Measurements from ENCODE around the gene CLDN3. TPM values are rescaled to one million over a fixed set of nuclear protein-coding genes. Genes with fewer than 3 reads are reported as not detected.
"Not testable (repeated sequence)": the region's sequence is repeated elsewhere in the genome, so short reads cannot be mapped to it uniquely, and the experiment has no call there.

Gene CLDN3
- total RNA-seq, 4 donors from 2014 or later = 4.6 to 19.4 (median 12.0) TPM

- Histone ChIP-seq H3K9me3 (no peaks in the 10 kb centered on the region), H3K36me3 (no peaks in the 10 kb centered on the region), H3K27me3 (no peaks in the 10 kb centered on the region), H3K4me1 (no peaks in the 10 kb centered on the region), H3K27ac (no peak overlapping the region), H3K4me3 (no peak overlapping the region)
- no peak for DNase-seq (ENCODE audit: low spot score in 2 of 2)
- WGBS = 86% methylated on average over 4 of the region's 4 CpGs
- TF ChIP-seq EP300 (IDR thresholded peaks at IDR 0.05) (no peak), CTCF (IDR thresholded peaks at IDR 0.05) (no peak), POLR2AphosphoS5 (IDR thresholded peaks at IDR 0.05) (no peak), POLR2A (IDR thresholded peaks at IDR 0.05) (no peak)
Observed at GRCh38 chr7:73789051-73789450, 19.0 kb upstream of the CLDN3 start.

GRCh38 chr7:73787786-73788048, 17.6 kb upstream of the CLDN3 start:
- H3K9me3 ChIP-seq, H3K36me3 ChIP-seq, H3K4me1 ChIP-seq, H3K27me3 ChIP-seq, H3K27ac ChIP-seq, H3K4me3 ChIP-seq: not testable (repeated sequence)
- DNase-seq (ENCODE audit: low spot score in 2 of 2) = peak in 1 of 2 donors; percentile 2
- WGBS = 90% methylated on average over 1 of the region's 1 CpG

GRCh38 chr7:73786588-73786987, 16.5 kb upstream of the CLDN3 start:
- Histone ChIP-seq H3K4me1 (no peaks in the 10 kb centered on the region), H3K4me3 (no peak overlapping the region), H3K27ac (no peak overlapping the region), H3K27me3 (no peaks in the 10 kb centered on the region), H3K36me3 (no peaks in the 10 kb centered on the region), H3K9me3 (no peaks in the 10 kb centered on the region)
- TF ChIP-seq POLR2AphosphoS5 (IDR thresholded peaks at IDR 0.05) = no peak
- no peak for TF ChIP-seq EP300 (IDR thresholded peaks at IDR 0.05)
- TF ChIP-seq POLR2A (IDR thresholded peaks at IDR 0.05) = no peak
- TF ChIP-seq CTCF (IDR thresholded peaks at IDR 0.05) = no peak
- 85% methylated on average over 1 of the region's 1 CpG for WGBS
- DNase-seq (ENCODE audit: low spot score in 2 of 2) = peak in 1 of 2 donors; percentile 8

- H3K36me3 ChIP-seq = no peaks in the 10 kb centered on the region
- H3K9me3 ChIP-seq = no peaks in the 10 kb centered on the region
- no peaks in the 10 kb centered on the region for H3K4me1 ChIP-seq
- H3K4me3 ChIP-seq = no peak overlapping the region
- no peak for TF ChIP-seq POLR2A (IDR thresholded peaks at IDR 0.05)
- TF ChIP-seq CTCF (IDR thresholded peaks at IDR 0.05) = no peak
- TF ChIP-seq EP300 (IDR thresholded peaks at IDR 0.05) = no peak
- TF ChIP-seq POLR2AphosphoS5 (IDR thresholded peaks at IDR 0.05) = no peak
- no peaks in the 10 kb centered on the region for H3K27me3 ChIP-seq
- H3K27ac ChIP-seq = no peak overlapping the region
- peak in 1 of 2 donors; percentile 3 for DNase-seq (ENCODE audit: low spot score in 2 of 2)
- 72% methylated on average over 1 of the region's 1 CpG for WGBS
Observed at GRCh38 chr7:73779517-73779916, 9.4 kb upstream of the CLDN3 start.

GRCh38 chr7:73778801-73779389, 8.8 kb upstream of the CLDN3 start:
- DNase-seq (ENCODE audit: low spot score in 2 of 2) = peak; percentile 21 to 55
- Histone ChIP-seq H3K27me3 (no peaks in the 10 kb centered on the region), H3K4me3 (no peak overlapping the region), H3K9me3 (no peaks in the 10 kb centered on the region), H3K27ac (no peak overlapping the region), H3K4me1 (no peaks in the 10 kb centered on the region), H3K36me3 (no peaks in the 10 kb centered on the region)
- no peak for TF ChIP-seq POLR2AphosphoS5 (IDR thresholded peaks at IDR 0.05)
- no peak for TF ChIP-seq CTCF (IDR thresholded peaks at IDR 0.05)
- TF ChIP-seq EP300 (IDR thresholded peaks at IDR 0.05) = no peak
- TF ChIP-seq POLR2A (IDR thresholded peaks at IDR 0.05) = no peak
- 92% methylated on average over 11 of the region's 11 CpGs for WGBS

- 29% methylated on average over 1 of the region's 1 CpG for WGBS
- H3K27ac ChIP-seq = no peak overlapping the region
Observed at GRCh38 chr7:73774923-73775322, 4.9 kb upstream of the CLDN3 start.

More at GRCh38 chr7:73774923-73775322, 4.9 kb upstream of the CLDN3 start:
- peaks cover 11% of the 10 kb centered on the region for H3K4me1 ChIP-seq
- no peaks in the 10 kb centered on the region for H3K9me3 ChIP-seq
- peaks cover 24% of the 10 kb centered on the region for H3K27me3 ChIP-seq
- TF ChIP-seq POLR2AphosphoS5 (IDR thresholded peaks at IDR 0.05) (no peak), POLR2A (IDR thresholded peaks at IDR 0.05) (no peak), CTCF (IDR thresholded peaks at IDR 0.05) (no peak), EP300 (IDR thresholded peaks at IDR 0.05) (no peak)
- no peak overlapping the region for H3K4me3 ChIP-seq
- DNase-seq (ENCODE audit: low spot score in 2 of 2) = no peak
- H3K36me3 ChIP-seq = no peaks in the 10 kb centered on the region

Data from suprapubic skin (tissue), 4 donors.